Epithelial cell of prostate (primary cell): ENCODE results near the gene TRPC4AP.
"Not testable (repeated sequence)": the region's sequence is repeated elsewhere in the genome, so short reads cannot be mapped to it uniquely, and the experiment has no call there.

Experiments used
- DNase-seq: peaks from one replicate; pipeline ENCODE4 v3.0.0-alpha.2; 2011; ENCODE audit warnings: low read depth, low spot score
- H3K27ac ChIP-seq: fragments of 450-650 bp; 2 replicates; pipeline ENCODE4 v1.5.1; 2017; ENCODE audit warnings: mild to moderate bottlenecking

The TRPC4AP gene, protein sequence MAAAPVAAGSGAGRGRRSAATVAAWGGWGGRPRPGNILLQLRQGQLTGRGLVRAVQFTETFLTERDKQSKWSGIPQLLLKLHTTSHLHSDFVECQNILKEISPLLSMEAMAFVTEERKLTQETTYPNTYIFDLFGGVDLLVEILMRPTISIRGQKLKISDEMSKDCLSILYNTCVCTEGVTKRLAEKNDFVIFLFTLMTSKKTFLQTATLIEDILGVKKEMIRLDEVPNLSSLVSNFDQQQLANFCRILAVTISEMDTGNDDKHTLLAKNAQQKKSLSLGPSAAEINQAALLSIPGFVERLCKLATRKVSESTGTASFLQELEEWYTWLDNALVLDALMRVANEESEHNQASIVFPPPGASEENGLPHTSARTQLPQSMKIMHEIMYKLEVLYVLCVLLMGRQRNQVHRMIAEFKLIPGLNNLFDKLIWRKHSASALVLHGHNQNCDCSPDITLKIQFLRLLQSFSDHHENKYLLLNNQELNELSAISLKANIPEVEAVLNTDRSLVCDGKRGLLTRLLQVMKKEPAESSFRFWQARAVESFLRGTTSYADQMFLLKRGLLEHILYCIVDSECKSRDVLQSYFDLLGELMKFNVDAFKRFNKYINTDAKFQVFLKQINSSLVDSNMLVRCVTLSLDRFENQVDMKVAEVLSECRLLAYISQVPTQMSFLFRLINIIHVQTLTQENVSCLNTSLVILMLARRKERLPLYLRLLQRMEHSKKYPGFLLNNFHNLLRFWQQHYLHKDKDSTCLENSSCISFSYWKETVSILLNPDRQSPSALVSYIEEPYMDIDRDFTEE

DNA sequence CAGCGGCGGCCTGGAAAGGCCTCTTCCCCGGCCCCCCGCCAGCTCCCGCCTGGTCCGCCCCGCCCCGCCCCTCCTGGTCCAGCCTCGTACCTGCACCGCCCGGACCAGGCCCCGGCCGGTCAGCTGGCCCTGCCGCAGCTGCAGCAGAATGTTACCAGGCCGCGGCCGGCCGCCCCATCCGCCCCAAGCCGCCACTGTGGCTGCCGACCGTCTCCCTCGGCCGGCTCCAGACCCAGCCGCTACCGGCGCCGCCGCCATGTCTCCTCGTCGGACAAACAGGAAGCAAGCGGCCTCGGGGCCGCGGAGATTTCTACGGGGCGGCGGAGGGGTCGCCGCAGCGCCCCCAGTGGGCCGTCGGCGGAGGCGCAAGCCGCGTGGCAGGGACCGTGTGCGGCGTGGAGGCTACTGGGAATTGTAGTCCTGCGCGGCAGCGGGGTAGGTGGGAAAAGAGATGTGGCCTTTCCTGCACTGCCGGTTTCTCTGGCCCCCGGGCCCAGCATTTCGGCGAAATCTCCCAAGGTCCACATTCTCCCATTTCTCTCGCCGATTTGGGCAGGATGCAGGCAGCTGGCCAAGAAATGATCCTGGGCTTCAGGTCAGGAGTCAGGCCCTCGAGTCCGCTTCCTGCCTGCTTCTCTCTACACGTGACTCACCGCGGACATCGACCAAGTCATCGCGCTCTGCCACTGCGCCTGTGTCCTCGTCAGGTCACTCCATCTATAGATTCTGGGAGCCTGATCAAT, at the start of gene TRPC4AP:
Gene TRPC4AP, minus strand, starts transcription at position 284 of the 743 bp plus-strand sequence. Its CDS starts 26 bp downstream, at position 258.
- peak within 1 kb of the TSS; percentile 92 for H3K27ac ChIP-seq
- no peak for DNase-seq

DNA sequence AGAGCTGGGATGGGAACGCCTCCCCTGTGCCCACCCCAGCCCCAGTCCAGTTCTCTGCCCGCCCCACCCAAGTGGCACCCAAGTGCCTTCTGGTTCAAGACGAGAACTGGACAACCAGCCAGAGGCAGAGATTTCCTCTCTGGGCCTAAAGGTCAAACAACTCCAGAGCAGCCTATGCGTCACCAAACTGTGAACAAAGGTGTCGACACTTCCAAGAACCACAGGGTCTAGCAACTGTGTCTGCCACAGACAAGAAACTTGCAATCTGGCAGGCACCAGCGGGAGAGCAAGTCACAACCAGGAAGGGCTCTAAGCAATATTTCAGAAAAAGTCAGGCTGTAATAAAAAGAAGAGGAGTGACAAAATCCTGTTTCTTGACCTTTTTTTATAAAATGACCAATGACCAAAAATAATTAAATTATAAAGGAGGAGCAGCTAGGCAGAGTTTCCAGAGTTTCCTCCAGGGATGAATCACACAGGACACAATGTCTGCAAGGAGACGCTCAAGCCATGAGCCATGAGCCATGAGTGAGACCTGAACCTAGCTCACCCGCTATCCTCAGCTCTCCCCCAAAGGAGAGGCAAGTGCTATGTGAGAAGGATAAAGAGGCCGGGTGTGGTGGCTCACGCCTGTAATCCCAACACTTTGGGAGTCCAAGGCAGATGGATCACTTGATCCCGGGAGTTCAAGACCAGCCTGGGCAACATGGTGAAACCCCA, 43.4 kb upstream of the TRPC4AP start:
- DNase-seq: no peak
- no peak overlapping the region for H3K27ac ChIP-seq

DNA sequence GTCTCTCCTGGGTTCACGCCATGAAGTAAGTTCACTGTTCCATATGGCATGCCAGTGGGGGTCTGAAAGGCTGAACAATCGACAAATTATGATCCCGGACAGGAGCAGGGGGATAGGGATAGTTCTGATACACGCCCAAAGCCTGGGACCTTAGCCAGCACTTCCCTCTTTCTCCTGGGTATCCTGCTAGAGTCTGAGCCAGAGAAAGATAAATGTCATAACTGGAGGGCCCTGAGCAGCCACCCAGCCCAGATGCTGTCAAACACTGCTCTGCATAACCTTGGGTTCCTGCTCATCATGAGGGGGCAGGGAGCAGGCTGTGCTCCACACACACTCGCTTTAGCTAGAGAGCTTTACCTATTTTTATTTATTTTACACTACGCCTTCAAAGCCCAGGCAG, 42.3 kb upstream of the TRPC4AP start:
- H3K27ac ChIP-seq: no peak overlapping the region
- DNase-seq: no peak

DNA sequence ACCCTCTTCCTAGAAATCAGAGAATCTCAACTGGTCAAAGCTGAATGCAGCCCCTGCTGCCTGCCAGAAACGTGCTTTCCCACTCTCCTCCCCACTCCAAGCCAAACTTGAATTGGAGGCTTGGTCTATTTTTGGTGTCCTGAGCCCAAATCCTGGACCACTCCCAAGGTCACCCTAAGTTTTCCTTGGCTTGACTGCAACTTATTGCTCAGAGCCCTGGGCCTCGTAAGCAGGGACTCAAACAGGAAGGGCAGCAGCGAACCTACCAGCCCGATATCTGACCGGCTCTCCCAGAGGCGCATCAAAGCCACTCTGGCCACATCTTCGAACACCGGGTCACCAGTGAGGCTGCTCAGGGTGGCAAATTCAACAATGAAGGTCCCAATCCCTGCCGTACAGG, 41.9 kb upstream of the TRPC4AP start:
- no peak overlapping the region for H3K27ac ChIP-seq
- no peak for DNase-seq

DNA sequence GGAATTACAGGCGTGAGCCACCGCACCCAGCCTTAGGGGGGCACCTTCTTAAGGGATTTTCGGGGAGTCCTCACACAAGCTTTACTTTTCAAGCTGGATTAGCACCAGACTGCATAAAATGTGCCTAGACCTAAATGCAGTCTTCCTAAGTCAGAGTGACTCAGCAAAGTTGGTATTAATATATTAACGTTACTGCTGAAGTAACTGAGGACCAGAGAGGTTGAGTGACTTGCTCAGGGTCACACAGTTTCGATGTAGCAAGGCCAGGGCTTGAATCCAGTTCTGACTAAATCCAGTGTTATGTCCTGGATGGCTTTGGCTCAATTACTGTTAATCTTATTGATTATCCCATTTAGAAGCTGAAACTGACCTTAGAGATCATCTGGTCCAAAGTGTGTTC, 41.1 kb upstream of the TRPC4AP start:
- DNase-seq: no peak
- no peak overlapping the region for H3K27ac ChIP-seq

DNA sequence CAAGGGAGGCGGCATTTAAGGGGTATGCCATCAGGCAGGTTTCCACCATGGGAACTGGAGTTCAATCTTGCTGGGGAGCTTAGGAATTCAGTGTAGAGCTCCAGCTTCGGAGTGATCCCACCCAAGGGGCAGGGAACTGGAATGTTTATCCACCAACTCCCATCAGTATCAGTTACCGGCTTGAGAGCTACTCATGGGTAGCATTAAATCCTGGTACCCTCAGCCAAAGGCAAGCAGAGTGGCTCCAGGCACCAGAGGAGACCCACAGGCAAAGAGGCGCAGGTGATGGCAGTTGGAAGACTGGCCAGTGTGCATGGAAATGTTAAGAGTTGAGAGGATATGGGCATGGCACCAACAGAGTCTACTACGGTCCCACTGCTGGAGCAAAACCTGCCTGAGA, 40.4 kb upstream of the TRPC4AP start:
- DNase-seq: no peak
- H3K27ac ChIP-seq: no peak overlapping the region

DNA sequence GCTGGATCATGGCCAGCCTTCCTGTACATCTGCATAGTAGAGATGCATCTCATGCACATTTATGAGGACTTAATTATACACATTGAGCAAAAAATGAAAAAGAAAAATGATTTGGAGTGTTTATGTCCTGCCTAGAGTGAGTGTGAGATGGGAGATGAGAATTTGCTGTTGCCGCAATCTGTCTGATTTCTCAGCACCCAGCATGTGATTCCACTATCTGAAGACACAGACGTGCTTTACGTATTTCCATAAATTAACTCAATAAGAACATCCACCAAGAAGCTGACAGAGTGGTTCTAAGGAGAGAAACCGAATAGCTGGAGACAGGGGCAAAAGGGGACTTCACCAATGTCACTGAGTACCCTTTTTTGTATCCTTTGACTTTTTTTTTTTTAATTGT, 39.3 kb upstream of the TRPC4AP start:
- DNase-seq: no peak
- no peak overlapping the region for H3K27ac ChIP-seq

DNA sequence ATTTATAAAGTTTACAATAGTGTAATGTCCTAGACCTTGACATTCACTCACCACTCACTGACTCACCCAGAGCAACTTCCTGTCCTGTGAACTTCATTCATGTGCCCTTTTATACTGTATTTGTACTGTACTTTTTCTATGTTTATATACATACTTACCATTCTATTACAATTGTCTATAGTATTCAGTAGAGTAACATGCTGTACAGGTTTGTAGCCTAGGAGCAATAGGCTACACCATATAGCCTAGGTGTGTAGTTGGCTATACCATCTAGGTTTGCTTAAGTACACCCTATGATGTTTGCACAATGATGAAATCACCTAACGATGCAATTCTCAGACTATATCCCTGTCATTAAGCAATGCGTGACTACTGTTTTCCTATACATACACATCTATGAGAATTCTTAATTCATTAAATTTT, 37.1 kb upstream of the TRPC4AP start:
- DNase-seq: no peak
- peak overlapping the region; percentile 79 for H3K27ac ChIP-seq

DNA sequence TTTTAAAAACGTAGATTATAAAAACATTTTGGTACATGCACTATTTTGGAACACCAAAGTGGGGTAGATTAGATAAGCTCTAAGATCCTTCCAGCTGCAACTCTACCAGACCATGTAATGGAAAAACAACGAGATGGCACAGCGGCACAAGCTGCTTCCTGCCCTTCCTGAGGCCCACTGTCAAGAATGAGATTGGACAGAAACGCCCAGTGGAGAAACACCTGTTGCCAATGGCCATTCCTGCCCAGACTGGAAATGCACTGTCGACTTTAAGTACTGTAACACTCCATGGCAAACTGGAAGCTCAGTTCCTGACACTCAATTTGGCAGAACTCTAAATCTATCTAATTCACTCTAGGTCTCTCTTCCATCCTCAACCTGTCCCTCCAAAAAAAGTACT, 33.1 kb upstream of the TRPC4AP start:
- no peak overlapping the region for H3K27ac ChIP-seq

DNA sequence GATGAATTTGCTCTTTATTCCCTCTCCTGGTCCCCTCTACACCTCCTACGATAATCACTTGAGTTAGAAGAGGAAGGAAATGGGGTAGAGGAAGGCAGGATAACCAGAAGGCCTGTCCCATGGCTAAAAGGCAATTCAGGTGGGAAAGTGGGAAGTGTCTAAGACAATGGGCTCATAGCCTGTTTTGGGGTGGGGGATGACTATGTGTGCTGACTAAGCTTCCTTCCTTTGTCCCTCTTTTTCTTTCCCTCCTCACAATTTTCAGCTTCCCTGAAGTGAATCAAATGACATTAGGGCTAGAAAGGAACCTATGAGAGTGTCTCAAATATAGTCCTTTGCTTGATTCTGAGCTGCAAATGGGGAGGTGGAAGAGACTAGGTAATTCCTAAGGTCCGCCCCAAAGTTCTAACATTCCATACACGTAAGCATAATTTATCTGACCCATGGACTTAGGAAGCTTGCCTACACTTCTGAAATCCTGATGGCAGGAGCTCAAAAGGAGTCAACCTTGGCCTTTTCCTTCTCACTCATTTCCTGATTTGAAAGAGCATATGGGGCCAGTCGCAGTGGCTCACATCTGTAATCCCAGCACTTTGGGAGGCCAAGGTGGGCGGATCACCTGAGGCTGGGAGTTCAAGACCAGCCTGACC, 30.3 kb upstream of the TRPC4AP start:
- no peak for DNase-seq
- no peak overlapping the region for H3K27ac ChIP-seq

More for the DNA sequence above, 33.1 kb upstream of the TRPC4AP start:
- DNase-seq: no peak

DNA sequence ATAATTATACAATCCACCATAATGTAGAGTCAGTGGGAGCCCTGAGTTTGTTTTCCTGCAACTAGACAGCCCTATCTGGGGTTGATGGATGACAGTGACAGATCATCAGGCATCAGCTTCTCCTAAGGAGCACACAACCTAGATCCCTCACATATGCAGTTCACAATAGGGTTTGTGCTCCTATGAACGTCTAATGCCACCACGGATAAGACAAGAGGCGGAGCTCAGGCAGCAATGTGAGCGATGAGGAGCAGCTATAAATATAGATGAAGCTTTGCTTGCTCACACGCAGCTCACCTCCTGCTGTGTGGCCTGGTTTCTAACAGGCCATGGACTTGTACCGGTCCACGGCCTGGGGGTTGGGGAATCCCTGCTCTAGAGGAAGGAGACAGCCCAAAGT, 28.6 kb upstream of the TRPC4AP start:
- no peak for DNase-seq
- H3K27ac ChIP-seq: no peak overlapping the region

DNA sequence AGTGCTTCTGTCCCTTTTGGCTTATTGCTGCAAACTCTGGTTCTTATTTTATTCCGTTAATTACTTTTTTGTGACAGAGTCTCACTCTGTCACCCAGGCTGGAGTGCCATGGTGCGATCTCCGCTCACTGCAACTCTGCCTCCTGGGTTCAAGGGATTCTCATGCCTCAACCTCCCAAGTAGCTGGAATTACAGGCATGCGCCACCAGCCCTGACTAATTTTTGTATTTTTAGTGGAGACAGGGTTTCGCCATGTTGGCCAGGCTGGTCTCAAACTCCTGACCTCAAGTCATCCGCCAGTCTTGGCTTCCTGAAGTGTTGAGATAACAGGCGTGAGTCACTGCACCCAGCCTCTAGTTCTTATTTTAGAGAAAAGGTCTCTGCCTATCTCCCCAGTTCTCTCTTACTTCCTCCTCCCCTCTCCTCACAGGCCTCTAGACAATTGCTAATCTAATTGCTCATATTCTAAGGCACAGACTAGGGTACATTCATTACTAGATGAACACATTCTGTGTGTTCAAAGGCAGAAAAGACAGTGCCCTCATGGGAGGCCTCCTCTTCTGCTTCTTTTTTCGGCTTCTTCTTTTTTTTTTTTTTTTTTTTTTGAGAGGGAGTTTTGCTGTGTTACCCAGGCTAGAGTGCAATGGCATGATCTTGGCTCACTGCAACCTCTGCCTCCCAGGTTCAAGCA, 27.6 kb upstream of the TRPC4AP start:
- no peak for DNase-seq
- H3K27ac ChIP-seq: no peak overlapping the region

DNA sequence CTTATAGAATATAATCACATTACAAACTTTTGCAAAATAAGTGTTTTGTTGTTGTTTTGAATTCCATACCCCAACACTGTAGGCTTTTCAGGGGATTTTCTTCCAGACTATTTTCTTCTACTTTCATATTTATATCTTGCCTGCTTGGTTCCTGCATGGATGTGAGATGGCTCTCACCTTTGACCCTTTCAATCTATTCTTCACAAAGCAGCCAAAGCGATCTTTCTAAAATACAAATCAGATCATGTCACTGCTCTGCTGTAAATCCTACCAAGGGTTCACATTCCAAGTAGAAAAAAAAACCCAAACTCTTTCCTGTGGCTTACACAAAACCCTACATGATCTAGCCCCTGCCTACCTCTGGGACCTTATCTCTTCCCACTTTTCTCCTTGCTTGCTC, 25.0 kb upstream of the TRPC4AP start:
- no peak for DNase-seq
- no peak overlapping the region for H3K27ac ChIP-seq

DNA sequence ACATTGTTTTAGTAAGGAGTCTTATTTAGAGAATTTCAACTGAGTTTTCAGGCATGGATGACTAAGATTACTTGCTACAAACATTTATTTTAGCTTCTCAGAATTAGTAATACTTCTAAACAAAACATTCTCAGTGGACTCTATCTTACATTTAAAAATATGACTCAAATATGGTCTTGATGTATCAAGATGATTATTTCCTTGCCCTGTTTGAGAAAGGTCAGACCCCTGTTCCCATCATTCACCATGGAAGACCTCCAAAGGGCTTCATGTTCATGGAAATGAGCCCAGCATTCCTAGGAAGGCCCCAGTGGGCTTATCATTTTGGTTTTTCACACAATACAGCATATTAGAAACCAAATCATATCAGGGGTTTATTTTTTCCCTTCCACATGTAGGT, 24.6 kb upstream of the TRPC4AP start:
- DNase-seq: no peak
- H3K27ac ChIP-seq: no peak overlapping the region

DNA sequence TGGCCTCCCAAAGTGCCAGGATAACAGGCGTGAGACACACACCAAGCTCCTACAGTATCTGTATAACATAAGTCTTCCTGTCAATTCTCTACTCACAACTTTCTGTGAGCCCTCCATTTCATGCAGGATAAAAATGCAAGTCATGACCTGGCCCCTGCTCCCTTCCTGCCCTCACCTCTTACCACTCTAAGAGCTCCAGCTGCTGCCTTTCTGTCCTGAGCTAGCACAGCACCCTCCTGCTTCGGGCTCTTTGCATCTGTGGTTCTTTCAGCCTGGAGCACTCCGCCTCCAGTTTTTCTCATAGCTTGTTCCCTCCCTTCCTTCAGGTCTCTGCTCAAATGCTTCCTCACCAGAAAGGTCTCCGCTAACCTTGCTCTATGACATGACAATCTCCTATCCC, 23.7 kb upstream of the TRPC4AP start:
- no peak for DNase-seq
- H3K27ac ChIP-seq: no peak overlapping the region

DNA sequence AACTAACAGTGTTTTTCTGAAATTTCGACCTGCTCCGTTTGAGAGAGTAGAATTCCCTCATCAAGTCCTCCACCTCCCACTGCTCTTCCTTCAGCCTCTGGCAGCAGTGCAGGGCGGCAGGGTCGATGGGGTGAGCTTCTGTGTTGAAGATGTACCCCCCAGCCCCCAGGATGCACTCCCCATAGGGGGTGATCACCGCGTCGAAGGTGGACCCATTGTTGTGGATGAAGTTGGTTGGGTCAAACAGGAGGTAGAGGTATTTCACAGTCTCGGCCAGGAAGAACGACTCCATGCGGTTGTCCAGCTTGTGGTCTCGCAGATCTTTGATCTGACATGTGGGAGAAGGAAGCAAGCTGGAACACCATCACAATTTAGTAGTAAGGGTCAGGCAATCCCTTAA, 23.0 kb upstream of the TRPC4AP start:
- no peak overlapping the region for H3K27ac ChIP-seq
- no peak for DNase-seq

DNA sequence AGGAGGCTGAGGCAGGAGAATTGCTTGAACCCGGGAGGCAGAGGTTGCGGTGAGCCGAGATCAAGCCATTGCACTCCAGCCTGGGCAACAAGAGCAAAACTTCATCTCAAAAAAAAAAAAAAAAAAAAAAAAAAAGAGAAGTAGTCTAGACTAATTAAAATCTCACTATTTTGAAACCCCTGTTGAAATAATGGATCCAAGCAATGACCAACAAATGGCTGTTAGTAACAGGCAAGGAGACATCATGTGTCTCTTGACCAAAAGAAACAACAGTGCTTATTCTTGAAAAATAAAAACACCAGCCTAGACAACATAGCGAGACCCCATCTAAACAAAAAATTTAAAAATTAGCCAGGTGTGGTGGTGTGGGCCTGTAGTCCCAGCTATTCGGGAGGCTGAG, 19.7 kb upstream of the TRPC4AP start:
- not testable (repeated sequence) for DNase-seq

DNA sequence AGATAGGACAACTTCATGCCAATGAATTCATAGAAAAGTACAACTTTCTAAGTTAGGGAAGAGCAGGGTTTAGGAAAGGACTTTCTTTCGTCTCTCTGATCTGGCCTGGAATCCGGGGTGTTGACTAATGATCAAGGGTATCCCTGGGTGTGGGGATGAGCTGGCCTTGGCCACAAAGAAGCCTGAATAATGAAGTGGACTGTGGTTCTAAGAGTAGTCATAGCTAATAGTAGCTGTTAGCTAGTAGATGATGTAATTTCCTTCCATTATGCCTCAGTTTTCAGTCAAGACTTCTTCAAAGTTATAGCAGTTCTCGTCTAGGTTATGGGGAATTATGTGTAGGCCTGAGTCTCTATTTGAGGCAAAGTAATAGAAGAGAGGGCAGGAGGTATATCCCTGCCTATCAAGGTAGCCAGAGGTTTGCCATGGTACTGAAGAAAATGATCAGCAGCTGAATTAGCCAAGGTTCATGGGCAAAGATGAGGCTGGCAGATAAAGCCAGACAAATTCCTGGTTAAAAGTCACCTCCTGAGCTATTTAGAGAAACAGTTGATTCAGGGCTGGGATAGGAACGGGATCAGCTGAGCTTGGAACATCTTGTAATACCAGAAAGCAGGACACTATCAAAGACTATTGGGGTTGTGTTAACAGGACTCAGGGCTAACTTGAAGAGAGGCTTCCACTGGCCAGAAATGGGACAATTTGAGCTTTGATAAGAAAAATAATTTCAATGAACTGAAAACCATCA, 18.7 kb upstream of the TRPC4AP start:
- H3K27ac ChIP-seq: peak overlapping the region; percentile 98
- DNase-seq: peak; percentile 18

More for the DNA sequence above, 19.7 kb upstream of the TRPC4AP start:
- peak overlapping the region; percentile 98 for H3K27ac ChIP-seq
